Left ventricle myocardium inferior (tissue), 1 donor: Measurements from ENCODE around the gene DSTN. TPM values are rescaled to one million over a fixed set of nuclear protein-coding genes. Genes with fewer than 3 reads are reported as not detected.
A peak's percentile ranks its signal among the peaks of the same experiment; 100 is the strongest.

Experiments
- DNase-seq: peaks from one replicate; pipeline ENCODE4 v3.0.0-alpha.2; 2020
- H3K27ac ChIP-seq: fragments of 200-600 bp; replicated peaks from 2 replicates; pipeline ENCODE4 v1.8.0; 2021
- H3K27me3 ChIP-seq: fragments of 200-600 bp; 2 replicates; pipeline ENCODE4 v1.8.0; 2021; ENCODE audit warnings: low read depth
- H3K36me3 ChIP-seq: fragments of 200-600 bp; 2 replicates; pipeline ENCODE4 v1.8.0; 2021
- H3K4me1 ChIP-seq: fragments of 200-600 bp; 2 replicates; pipeline ENCODE4 v1.8.0; 2021
- H3K4me3 ChIP-seq: fragments of 200-600 bp; 2 replicates; pipeline ENCODE4 v1.8.0; 2021; ENCODE audit warnings: mild to moderate bottlenecking, moderate library complexity
- H3K9me3 ChIP-seq: fragments of 200-600 bp; replicated peaks from 2 replicates; pipeline ENCODE4 v1.8.0; 2021
- CTCF ChIP-seq: fragments of 200-600 bp; IDR thresholded peaks from 2 replicates; pipeline ENCODE4 v1.8.0; 2021; ENCODE audit warnings: antibody characterized with exemption, mild to moderate bottlenecking, borderline replicate concordance
- intact Hi-C: fragments of 100-400 bp; cut with micrococcal nuclease; formaldehyde crosslinking; loops from one replicate; pipeline ENCODE4 v1.11.0; 2022
- total RNA-seq: library from RNA; stranded (reverse); fragmentation: NEBNext Ultra II Directional; extraction: Animal tissue kit (Norgen Biotek cat#: 25700); gene quantifications from one replicate; pipeline ENCODE4 v1.2.1, GENCODE V29; 2021
- donor health status: DM: no; HTN: yes; CAD: no; lungs with severe emphysema.

DSTN gene
- total RNA-seq, 1 donor from 2014 or later, result 635 TPM

- Histone ChIP-seq H3K4me3 (no peak overlapping the region), H3K27ac (peak overlapping the region; percentile 65), H3K4me1 (peaks cover 96% of the 10 kb centered on the region), H3K36me3 (peaks cover 5% of the 10 kb centered on the region), H3K27me3 (no peaks in the 10 kb centered on the region), H3K9me3 (no peaks in the 10 kb centered on the region)
- TF ChIP-seq CTCF, result no peak
- DNase-seq, result no peak
- intact Hi-C loops, result no loop called here
Measured at GRCh38 chr20:17587148-17587547, 17.3 kb downstream of the DSTN start.

GRCh38 chr20:17587824-17588223, 17.9 kb downstream of the DSTN start:
- H3K36me3 ChIP-seq, result peaks cover 5% of the 10 kb centered on the region
- DNase-seq, result no peak
- no peaks in the 10 kb centered on the region for H3K27me3 ChIP-seq
- TF ChIP-seq CTCF, result no peak
- no peaks in the 10 kb centered on the region for H3K9me3 ChIP-seq
- H3K4me3 ChIP-seq, result no peak overlapping the region
- peak overlapping the region; percentile 65 for H3K27ac ChIP-seq
- H3K4me1 ChIP-seq, result peaks cover 96% of the 10 kb centered on the region
- intact Hi-C loops, result no loop called here

GRCh38 chr20:17589161-17589834, 19.4 kb downstream of the DSTN start:
- DNase-seq, result no peak
- Histone ChIP-seq H3K4me3 (peak overlapping the region; percentile 23), H3K9me3 (no peaks in the 10 kb centered on the region), H3K27me3 (no peaks in the 10 kb centered on the region), H3K27ac (peak overlapping the region; percentile 65), H3K4me1 (peaks cover 100% of the 10 kb centered on the region), H3K36me3 (peaks cover 5% of the 10 kb centered on the region)
- TF ChIP-seq CTCF, result no peak
- intact Hi-C loops, result no loop called here

GRCh38 chr20:17590245-17590644, 20.4 kb downstream of the DSTN start:
- H3K4me3 ChIP-seq, result peak overlapping the region; percentile 23
- H3K27ac ChIP-seq, result peak overlapping the region; percentile 65
- no peaks in the 10 kb centered on the region for H3K27me3 ChIP-seq
- intact Hi-C loops, result no loop called here
- H3K9me3 ChIP-seq, result no peaks in the 10 kb centered on the region
- H3K4me1 ChIP-seq, result peaks cover 100% of the 10 kb centered on the region
- no peak for TF ChIP-seq CTCF
- H3K36me3 ChIP-seq, result peaks cover 5% of the 10 kb centered on the region
- no peak for DNase-seq

- no peak for TF ChIP-seq CTCF
- Histone ChIP-seq H3K9me3 (no peaks in the 10 kb centered on the region), H3K27me3 (no peaks in the 10 kb centered on the region), H3K4me3 (no peak overlapping the region), H3K27ac (peak overlapping the region; percentile 49), H3K4me1 (peaks cover 98% of the 10 kb centered on the region), H3K36me3 (peaks cover 5% of the 10 kb centered on the region)
- no peak for DNase-seq
- intact Hi-C loops, result no loop called here
Measured at GRCh38 chr20:17593902-17594301, 24.0 kb downstream of the DSTN start.
